NCI-H1048 (cell line): ENCODE measurements around the gene BRD4.

ENCODE experiments used
- DNase-seq: peaks from one replicate; lab custom pipeline; 2025; lab: John Stamatoyannopoulos, UW

The BRD4 gene

DNA sequence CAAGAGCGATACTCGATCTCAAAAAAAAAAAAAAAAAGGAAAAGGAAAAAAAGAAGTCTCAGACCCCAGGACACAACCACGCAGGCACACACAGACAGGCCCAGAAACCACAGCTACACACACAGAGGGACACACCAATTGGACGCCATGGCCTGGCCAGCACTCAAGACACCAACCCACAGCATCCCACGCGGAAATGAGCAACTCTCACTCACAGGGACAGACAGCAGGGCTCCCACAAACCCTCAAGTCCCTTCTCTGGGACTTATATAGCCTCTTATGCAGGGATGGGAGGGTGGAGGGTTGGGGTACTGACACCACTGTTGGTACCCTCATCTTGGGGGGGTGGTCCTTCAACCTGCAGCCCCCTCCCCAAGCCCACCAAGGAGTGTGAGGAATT lies 137.4 kb downstream of the BRD4 start:
- no peak for DNase-seq

DNA sequence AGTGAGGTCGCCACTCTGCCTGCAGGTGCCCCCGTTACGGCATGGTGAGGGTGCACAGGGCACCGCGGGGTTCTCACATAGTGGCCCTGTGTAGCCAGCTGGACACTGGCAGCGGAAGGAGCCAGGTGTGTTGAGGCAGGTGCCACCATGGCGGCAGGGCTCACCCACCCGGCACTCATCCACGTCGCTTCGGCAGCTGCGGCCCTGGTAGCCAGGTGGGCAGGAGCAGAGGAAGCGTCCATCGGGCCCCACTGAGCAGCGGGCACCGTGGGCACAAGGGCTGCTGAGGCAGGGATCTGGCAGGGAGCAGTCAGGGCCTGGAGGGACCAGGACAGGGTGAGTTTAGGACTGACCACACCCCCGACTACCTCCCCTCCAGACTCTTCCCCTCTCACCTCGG lies 140.4 kb downstream of the BRD4 start:
- no peak for DNase-seq

DNA sequence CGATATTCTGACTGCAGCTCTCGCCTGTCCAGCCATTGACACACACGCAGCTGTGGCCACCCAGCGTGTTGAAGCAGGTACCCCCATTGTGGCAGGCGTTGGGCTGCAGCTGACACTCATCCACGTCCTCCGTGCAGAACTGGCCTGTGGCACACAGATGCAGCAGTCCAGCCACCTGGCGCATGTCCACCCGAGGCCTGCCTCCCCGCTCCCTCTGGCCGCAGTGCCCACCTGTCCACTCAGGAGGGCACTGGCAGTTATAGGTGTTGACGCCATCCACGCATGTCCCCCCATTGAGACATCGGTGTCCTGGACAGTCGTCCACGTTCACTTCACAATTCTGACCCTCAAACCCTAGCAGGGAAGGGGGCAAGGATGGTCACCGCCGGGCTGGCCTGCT lies 140.8 kb downstream of the BRD4 start:
- DNase-seq = no peak

DNA sequence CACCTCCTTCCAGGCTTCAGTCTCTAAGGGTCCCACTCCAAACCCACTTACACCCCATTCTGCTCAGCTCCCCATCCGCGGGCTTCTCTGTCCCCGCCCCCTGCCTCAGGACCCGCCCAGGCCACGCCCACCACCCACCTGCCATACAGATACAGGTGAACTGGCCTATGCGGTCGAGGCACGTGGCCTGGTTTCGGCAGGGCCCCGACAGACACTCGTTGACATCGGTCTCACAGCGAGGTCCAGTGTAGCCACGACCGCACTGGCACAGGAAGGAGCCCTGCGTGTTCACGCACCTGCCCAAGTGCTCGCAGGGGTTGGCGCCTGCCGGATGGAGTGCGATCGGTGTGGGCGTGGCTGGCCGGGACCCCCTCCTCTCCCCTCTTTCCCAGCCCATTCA lies 143.5 kb downstream of the BRD4 start:
- no peak for DNase-seq

DNA sequence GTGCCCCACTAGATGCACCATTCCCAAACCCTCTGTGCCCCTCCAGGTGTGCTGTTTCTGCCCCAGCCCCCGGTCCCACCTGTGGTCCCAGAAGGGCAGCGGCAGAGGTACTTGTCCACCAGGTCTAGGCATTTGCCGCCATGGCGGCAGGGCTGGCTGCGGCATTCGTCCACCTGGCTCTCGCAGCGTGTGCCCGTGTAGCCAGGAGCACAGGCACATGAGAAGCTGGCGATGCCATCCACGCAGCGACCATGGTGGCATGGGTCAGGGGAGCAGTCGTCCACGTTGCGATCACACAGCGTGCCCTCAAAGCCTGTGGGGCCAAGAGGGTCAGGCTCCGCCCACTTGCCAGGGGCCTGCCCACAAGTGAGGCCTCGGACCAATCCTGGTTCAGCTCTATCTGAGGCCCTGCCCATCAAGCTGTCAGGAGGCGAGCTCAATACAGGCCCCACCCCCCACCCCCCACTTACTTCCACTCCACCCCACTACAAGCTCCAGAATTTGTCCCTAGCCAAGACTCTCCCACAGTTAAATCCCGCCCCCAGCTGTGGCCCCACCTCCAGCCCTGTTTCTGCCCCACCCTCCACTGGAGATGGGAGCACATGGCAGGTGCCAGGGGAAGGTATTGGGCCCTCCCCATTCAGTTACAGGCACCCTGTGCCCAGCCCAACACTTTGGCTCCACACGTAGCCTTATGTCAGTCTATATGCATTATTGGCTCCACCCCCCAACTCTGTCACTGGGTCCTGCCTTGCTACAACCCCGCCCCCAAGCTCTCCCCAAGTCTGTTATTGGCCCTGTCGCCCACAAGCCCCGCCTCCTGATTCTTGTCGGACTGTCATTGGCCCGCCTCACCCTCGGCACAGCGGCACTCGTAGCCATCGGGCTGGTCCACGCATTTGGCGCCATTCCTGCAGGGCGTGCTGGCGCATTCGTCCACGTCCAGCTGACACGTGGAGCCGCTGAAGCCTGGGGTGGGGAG lies 145.0 kb downstream of the BRD4 start:
- no peak for DNase-seq
